Adrenal gland (tissue), 12 donors: ENCODE data around the gene ABCC4. TPM values are rescaled to one million over a fixed set of nuclear protein-coding genes. Genes with fewer than 3 reads are reported as not detected.

Source experiments
- DNase-seq, 7 donors: peaks; one replicate each; pipeline ENCODE4 v3.0.0-alpha.2; 2019 to 2020
- H3K27ac ChIP-seq, 5 donors: fragments of 200-600 bp; sonication (generic) in 4 of 5; 1 replicate in 3 of 5; 2 replicates in 2 of 5; pipeline versions ENCODE4 v1.5.1 to v1.8.0; 2016 to 2020; ENCODE audit warnings: mild to moderate bottlenecking in 1 of 5
- H3K27me3 ChIP-seq: fragments of 200-600 bp; 2 replicates; pipeline ENCODE4 v1.8.0; 2021
- H3K36me3 ChIP-seq, 2 donors: fragments of 200-600 bp; replicated peaks in 1 of 2; 1 replicate in 1 of 2; 2 replicates in 1 of 2; pipeline versions ENCODE4 v1.5.1 to v1.8.0; 2018 to 2022
- H3K4me1 ChIP-seq, 2 donors: fragments of 200-600 bp; replicated peaks in 1 of 2; 1 replicate in 1 of 2; 2 replicates in 1 of 2; pipeline versions ENCODE4 v1.5.1 to v1.8.0; 2018 to 2021
- H3K4me3 ChIP-seq, 4 donors: fragments of 200-600 bp; sonication (generic) in 3 of 4; one replicate each; pipeline ENCODE4 v1.5.1; 2016 to 2018
- H3K9me3 ChIP-seq, 3 donors: fragments of 200-600 bp; sonication (generic) in 1 of 3; replicated peaks in 1 of 3; 1 replicate in 2 of 3; 2 replicates in 1 of 3; pipeline versions ENCODE4 v1.5.1 to v1.8.0; 2016 to 2021
- CTCF ChIP-seq, 6 experiments: fragments of 450-650 bp in 4 of 6; fragments of 200-600 bp in 2 of 6; sonication (generic) in 1 of 6; IDR thresholded peaks; 1 replicate in 5 of 6; 2 replicates in 1 of 6; pipeline versions ENCODE4 v1.5.1 to v1.8.0; 2016 to 2021; ENCODE audit warnings: antibody characterized with exemption in 6 of 6, mild to moderate bottlenecking in 2 of 6, moderate library complexity in 1 of 6
- POLR2A ChIP-seq, 2 donors: fragments of 450-650 bp; IDR thresholded peaks; one replicate each; pipeline ENCODE4 v1.6.1; 2017; ENCODE audit warnings: antibody characterized with exemption in 2 of 2, mild to moderate bottlenecking in 2 of 2, moderate library complexity in 1 of 2
- WGBS, 4 donors: extraction: QIAGEN DNeasy Blood & Tissue Kit in 2 of 4; methylation state at CpG; one replicate each; pipeline versions ENCODE4 v1.1.5 to v1.1.7; 2013 to 2017; 5-methylcytosine and 5-hydroxymethylcytosine counted together
- intact Hi-C, 2 donors: fragments of 100-400 bp; cut with DNase I; formaldehyde crosslinking; loops; one replicate each; pipeline versions ENCODE4 v1.14.1 to v1.15.0; 2022 to 2023
- polyA plus RNA-seq, 3 donors: library from polyadenylated mRNA; stranded (reverse); fragments of 200-250 nt in 2 of 3; fragments of 350-450 nt in 1 of 3; fragmentation: Illumina TruSeq in 1 of 3; extraction: RNeasy Lipid Tissue Mini Kit (QIAGEN cat#74804) in 1 of 3; gene quantifications; one replicate each; pipeline ENCODE4 v1.2.3, GENCODE V29; 2013 to 2014
- small RNA-seq, 2 donors: library from RNA; depleted of rRNA; stranded (forward); fragments of <200 nt; gene quantifications; one replicate each; pipeline ENCODE3, GENCODE V24; 2016
- total RNA-seq, 9 donors: library from RNA; depleted of rRNA in 4 of 9; stranded (reverse); fragments of >200 nt in 4 of 9; fragments of 120-200 nt in 1 of 9; fragmentation: NEBNext Ultra II Directional in 1 of 9; extraction: Animal tissue kit (Norgen Biotek cat#: 25700) in 1 of 9; gene quantifications; one replicate each; pipeline versions ENCODE4 v1.1.0 to v1.2.4, GENCODE V29; 2013 to 2023
- donor health status: healthy with polysubstance abuse.
- donor health status: Bipolar disorder and iron deficiency.
- donor health status: DM: yes; HTN: yes; CAD: no.
- donor health status: DM: no; HTN: no; CAD: no.
- donor health status: DM: no; HTN: no; CAD: no.
- donor health status: DM: yes; HTN: yes; CAD: no.

The ABCC4 gene
- total and polyA plus RNA-seq, 12 donors = 0.56 to 6.6 (median 3.4) TPM

GRCh38 chr13:94984958-94985357, 316.3 kb downstream of the ABCC4 start:
- WGBS, 4 donors = 73 to 84% (median 74%) methylated on average over 4 of the region's 4 CpGs
- Histone ChIP-seq H3K36me3 (no peaks in the 10 kb centered on the region), H3K27me3 (no peaks in the 10 kb centered on the region), H3K4me3 (no peak overlapping the region), H3K27ac (no peak overlapping the region), H3K9me3 (no peaks in the 10 kb centered on the region), H3K4me1 (no peaks in the 10 kb centered on the region)
- intact Hi-C loops = no loop called here
- DNase-seq = no peak
- no peak for TF ChIP-seq POLR2A (IDR thresholded peaks at IDR 0.05)
- no peak for TF ChIP-seq CTCF (IDR thresholded peaks at IDR 0.05)

- DNase-seq = no peak
Measured at GRCh38 chr13:94978516-94978915, 322.7 kb downstream of the ABCC4 start.

GRCh38 chr13:94974015-94974951, 327.0 kb downstream of the ABCC4 start:
- no peak overlapping the region for H3K4me3 ChIP-seq
- peaks cover 6% of the 10 kb centered on the region for H3K27me3 ChIP-seq
- H3K36me3 ChIP-seq = no peaks in the 10 kb centered on the region
- H3K4me1 ChIP-seq = no peaks in the 10 kb centered on the region
- no peak for DNase-seq
- no peaks in the 10 kb centered on the region for H3K9me3 ChIP-seq
- intact Hi-C loops = no loop called here
- H3K27ac ChIP-seq = no peak overlapping the region
- WGBS, 4 donors = 61 to 70% (median 66%) methylated on average over 7 of the region's 7 CpGs
- TF ChIP-seq CTCF (IDR thresholded peaks at IDR 0.05) (no peak), POLR2A (IDR thresholded peaks at IDR 0.05) (no peak)

More at GRCh38 chr13:94978516-94978915, 322.7 kb downstream of the ABCC4 start:
- no peaks in the 10 kb centered on the region for H3K27me3 ChIP-seq
- no peaks in the 10 kb centered on the region for H3K9me3 ChIP-seq
- no peak for TF ChIP-seq CTCF (IDR thresholded peaks at IDR 0.05)
- no peak for TF ChIP-seq POLR2A (IDR thresholded peaks at IDR 0.05)
- 85 to 89% (median 88%) methylated on average over 3 of the region's 3 CpGs for WGBS, 4 donors
- intact Hi-C loops = no loop called here
- H3K36me3 ChIP-seq = no peaks in the 10 kb centered on the region
- H3K4me1 ChIP-seq = no peaks in the 10 kb centered on the region
- no peak overlapping the region for H3K27ac ChIP-seq
- no peak overlapping the region for H3K4me3 ChIP-seq

- peaks cover 26% of the 10 kb centered on the region for H3K27me3 ChIP-seq
- no peak for TF ChIP-seq POLR2A (IDR thresholded peaks at IDR 0.05)
- TF ChIP-seq CTCF (IDR thresholded peaks at IDR 0.05) = no peak
- no peak for DNase-seq
- H3K27ac ChIP-seq = no peak overlapping the region
- H3K4me1 ChIP-seq = peaks cover 0 to 9% of the 10 kb centered on the region in 2 donors
- 57 to 68% (median 59%) methylated on average over 4 of the region's 4 CpGs for WGBS, 4 donors
- intact Hi-C loops = no loop called here
- no peak overlapping the region for H3K4me3 ChIP-seq
- no peaks in the 10 kb centered on the region for H3K36me3 ChIP-seq
- no peaks in the 10 kb centered on the region for H3K9me3 ChIP-seq
Measured at GRCh38 chr13:94972262-94972661, 329.0 kb downstream of the ABCC4 start.

Small RNA genes lying within 50 kb of the gene (small RNA-seq; reads per million reads assigned to genes)
- gene RNU6-62P (0 reads per million in 2 donors), gene RNY3P8 (0 reads per million in 2 donors), gene RNY4P27 (2.4 to 2.8 reads per million in 2 donors)
